T1000 (cell line): Measurements from ENCODE around the gene TOMM6.
"Not testable (repeated sequence)": the region's sequence is repeated elsewhere in the genome, so short reads cannot be mapped to it uniquely, and the experiment has no call there.

Experiments
- DNase-seq: peaks from one replicate; lab custom pipeline; 2025; ENCODE audit warnings: mixed read lengths; lab: John Stamatoyannopoulos, UW

Gene TOMM6

DNA sequence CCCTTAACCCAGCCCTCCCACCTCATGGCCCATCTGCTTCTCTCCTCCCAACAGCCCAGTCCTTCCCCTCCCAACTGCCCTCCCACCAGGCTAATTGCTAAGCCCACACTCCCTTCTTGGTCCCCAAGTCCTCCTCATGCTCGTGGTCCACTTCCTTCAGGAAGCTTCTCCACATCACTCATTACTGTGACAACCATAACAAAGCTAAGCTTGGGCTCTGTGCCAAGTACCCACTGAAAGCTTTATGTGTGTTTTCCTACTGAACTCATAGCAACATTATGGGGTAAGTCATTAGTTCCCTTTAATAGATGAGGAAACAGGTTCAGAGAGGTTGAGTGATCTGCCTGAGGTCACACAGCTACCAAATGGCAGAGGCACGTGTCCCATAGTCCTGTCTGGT lies 24.0 kb upstream of the TOMM6 start:
- DNase-seq = no peak

DNA sequence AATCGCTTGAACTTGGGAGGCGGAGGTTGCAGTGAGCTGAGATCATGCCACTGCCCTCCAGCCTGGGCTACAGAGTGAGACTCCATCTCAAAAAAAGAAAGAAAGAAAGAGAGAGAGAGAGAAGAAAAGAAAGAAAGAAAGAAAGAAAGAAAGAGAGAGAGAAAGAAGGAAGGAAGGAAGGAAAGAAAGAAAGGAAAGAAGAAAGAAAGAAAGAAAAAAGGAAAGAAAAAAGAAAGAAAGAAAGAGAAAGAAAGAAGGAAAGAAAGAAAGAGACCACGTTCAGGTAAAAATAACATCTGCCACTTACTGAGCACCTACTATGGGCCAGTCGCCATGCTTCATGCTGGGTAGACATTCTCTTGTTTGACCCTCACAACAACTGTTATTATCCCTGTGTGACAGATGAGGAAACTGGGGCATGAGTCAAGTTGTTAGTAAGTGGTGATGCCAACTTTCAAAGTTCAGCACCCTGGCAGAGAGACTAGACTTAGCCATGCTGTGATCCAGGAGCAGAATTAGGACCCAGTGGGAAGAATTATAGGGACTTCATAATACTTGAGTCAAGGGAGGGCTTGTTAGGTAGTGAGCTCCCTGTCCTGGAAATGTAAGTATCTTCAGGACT lies 21.3 kb upstream of the TOMM6 start:
- not testable (repeated sequence) for DNase-seq

DNA sequence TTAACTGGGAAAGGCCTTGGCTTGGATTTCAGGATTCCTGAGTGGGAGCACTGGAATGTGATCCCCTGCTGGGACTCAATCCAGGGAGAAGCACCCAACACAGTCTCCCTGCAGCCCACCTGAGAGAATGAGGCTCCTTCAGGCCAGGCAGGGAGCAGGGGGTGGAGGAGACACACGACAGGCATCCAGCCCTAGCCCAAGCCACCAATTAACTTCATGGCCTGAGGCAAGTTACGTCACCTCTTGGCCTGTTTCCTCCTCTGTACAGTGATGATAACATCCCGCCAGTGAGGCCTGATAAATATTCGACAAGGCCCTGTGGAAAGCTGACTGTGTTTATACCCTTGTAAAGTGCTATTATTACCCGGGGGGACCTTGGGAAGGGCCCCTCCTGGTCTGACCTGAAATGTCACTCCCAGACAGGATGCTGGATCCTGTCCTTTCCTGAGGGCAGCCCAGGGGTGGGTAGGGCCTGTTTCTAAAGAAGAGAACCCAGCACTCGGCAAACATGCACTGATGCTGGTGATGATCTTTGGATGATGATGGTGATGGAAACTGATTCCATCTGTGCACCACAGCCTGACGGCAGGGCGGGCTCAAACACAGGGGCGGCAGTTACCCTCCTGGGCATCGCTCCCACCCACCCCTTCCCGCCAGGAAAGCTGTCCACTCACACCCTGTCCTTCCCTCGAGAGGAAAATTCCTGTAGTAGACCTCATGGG lies 20.2 kb upstream of the TOMM6 start:
- peak; percentile 88 for DNase-seq

DNA sequence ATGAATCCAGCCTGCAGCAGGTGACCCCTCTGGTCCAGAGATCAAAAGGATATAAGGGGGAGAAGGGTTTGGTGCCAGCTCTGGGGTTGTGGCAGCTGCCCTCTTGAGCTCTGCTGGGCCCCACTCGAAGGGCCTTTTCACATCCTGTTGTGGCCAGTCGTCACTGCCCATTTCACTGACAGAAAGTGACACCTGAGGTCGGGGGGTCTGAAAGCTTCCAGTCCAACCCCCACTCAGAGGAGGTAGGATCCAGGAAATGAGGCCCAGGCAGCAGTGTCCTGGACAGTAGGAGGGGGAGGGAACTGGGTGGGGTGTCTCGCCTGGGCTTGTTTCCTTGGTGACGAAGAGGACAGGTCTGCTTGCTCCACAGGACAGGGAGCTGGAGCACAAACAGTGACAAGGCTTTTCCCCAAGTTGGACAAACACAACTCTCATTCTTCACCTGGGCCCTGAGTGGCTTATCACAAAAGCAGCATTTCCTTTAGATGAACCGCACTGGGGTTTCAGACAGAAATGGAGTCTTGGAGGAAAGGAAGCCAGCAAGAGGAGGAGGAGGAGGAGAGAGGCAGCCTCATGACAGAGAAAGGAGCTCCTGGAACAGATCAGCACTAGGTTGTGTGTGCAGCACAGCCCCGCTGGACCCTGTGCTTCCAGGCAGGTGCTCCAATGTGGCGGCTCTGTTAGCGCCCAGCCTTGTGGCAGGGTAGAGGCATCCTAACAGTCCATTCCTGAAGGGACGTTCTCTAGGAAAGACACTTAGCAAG lies 18.8 kb upstream of the TOMM6 start:
- DNase-seq = no peak

DNA sequence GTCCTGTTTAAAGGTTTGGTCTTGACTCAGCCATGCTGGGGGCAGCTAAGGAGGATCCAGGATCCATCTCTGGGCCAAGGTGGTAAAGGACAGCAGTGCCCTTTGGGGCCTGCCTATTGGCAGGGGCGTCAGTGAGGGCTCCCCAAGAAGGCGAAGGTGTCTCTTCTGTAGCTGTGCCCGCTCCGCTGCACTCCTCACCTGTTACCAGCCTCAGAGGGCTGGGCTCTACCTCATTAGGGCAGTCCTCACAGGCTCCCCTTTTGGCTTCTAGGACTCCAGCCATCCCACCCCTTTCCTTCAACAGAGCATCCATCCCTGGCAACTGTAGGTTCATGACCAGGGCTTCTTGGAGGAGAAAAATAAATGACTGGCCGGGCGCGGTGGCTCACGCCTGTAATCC lies 18.1 kb upstream of the TOMM6 start:
- no peak for DNase-seq

DNA sequence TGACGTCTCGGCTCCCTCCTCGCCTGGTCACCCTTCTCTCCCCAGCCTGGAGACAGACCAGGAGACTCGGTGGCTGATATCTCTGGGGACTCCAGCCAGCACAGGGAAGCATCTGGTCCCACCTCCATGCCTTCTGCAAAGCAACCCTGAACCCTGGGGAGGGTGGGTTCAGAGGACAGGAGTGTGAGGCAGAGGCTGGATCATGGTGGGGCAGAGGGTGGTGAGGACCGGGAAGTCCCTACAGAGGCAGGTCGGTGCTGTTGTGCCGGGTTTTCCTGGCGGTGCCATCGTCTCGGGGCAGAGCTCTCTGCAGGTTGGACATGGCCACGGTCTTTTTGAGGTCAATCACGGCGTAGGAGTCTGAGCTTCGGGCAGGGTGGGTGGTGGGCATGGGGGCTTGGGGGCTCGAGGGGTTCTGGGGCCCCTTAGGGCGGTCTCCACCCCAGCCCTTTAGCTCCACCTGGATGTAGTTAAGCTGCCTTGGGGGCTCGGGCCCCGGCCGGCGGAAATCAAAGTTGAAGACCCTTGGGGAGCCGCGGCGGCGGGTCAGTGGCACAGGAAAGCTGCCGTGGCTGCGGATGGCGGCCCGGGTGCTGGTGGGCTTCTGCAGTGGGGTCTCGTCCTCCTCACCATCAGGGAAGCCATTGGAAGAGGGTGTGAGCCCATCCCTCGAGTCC lies 17.0 kb upstream of the TOMM6 start:
- no peak for DNase-seq

DNA sequence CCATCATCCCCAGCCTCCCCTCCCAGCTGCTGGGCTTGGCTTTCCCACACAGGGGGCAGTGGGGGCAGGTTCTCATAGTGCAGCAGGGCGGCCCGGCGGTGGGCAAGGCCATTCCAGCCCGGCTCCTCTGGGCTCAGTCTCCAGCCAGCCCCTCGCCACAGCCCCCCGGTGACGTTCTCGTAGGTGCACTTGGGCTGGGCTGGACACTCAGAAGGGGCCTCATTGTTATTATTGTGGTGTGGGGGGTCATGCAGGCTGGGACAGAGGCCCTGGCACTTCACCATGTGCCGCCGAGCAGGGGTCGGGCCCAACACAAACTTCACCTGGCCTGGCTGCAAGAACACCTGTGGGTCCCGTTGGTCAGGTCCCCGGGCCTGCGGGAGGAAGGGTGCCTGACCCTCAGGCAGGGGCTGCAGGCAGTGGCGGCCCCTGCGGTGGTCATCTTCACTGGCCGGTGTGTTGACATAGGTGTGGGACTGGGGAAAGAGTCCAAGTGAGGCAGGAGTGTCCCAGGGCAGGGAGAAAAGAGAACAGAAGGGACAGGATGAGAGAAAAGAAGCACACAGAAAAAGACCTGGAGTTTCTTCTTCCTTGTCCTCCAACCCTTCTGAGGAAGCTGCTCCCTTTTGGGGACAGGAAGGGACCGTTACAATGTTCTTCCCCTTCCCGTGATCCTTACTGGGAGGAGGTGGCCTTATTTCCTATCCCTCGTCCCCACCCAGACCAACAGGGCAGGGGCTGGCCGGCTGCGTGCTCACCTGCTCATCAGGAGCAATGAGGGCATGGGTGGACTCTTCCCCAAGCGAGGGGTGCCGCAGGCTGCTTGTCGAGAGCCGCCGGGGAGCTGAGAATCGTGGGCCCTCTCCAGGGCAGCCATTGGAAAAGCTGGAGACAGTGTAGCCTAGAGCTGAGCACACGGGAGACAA lies 16.2 kb upstream of the TOMM6 start:
- no peak for DNase-seq

DNA sequence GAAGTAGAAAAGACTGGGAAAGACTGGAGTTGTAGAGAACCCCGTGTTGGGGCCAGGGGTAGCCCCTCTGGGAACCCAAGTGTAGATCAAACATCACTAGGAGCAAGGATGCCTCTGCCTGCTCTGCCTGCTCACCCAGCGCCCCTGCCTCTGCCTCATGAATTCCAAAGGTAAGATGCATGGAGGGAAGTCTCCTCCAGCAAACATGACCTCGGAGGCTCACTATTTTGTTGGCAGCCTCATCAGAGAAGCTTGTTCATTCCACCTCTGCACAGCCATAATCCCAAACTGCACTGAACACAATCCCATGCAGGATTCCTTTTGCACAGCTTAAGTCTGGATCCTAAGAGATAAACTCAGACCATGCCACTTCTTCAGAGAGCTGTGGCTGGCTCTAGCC lies 12.7 kb upstream of the TOMM6 start:
- DNase-seq = no peak

DNA sequence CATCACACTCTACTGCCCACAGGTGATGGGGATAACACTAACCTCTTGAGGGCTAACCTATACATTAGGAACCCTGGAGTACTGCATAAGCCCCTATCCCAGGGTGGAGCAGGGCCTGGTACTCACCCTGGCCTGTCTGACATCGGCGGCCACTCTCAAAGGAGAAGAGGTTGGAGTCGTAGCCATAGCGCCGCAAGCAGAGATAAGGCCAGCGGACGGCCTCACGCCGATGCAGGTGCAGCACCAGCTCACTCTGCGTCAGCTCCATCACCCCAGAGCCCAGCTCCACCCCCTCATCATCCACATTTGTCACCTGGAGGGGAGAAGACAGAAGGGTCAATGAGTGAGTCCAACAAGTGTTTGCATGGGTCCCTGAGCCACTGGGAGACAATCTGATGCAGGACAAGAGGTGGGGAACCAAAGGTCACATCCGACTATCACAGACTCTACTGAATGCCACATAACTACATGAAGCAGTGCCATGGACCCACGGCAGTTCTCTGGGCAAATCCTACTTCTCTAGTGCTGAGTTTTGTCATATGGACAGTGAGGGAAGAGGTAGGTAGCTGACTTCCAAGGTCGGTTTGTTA lies 12.1 kb upstream of the TOMM6 start:
- no peak for DNase-seq

DNA sequence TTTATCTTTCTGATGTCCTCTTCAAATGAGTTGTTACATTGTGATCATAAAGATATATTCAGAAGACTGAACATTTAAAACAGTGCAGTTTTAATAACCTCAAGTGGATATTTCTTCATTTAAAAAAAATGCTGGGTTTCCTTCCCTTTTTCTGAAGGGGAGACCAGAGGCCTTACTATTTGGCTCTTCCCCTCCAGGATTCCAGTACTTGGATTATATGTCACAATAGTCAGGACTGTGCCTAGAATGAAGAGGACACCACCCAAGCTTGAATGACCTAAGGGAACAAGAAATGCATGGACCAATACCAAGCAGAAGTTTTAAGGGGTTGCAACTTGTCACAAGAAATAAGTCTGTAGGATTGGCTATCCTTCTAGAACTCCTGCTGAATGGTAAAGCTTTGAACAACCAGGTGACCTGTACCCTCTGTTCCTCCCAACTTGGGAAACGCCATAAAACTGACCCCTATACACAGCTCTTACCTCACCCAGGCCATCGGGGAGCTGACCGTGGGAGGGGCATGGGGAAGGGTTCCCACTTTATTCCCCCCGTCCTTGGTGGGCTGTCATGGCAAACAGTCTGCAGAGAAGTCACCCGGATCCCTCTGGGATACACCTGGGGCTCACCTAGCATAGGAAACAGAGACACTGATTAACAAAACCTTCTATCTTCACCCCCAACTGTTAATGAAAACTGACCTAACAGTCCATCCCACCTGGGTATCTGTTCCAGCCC lies 9.8 kb upstream of the TOMM6 start:
- DNase-seq = no peak

DNA sequence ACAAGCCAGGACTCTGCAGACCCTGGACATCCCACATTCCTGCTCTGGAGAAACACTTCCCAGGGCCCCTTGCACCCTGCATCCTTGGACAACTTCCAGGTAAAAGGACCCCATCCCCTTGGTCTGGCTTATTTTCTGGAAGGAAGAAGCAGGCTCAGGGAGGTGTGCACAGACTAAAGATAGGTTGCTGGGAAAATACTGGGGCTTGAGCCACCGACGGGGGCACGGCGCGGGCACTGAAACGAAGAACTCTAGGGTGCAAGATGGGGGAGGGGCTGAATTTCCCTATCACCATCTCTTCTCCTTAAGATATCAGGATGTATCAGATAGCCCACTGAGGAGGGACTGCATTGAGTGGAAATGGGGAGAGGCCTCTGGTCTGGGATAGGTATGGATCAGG lies 8.6 kb upstream of the TOMM6 start:
- no peak for DNase-seq

DNA sequence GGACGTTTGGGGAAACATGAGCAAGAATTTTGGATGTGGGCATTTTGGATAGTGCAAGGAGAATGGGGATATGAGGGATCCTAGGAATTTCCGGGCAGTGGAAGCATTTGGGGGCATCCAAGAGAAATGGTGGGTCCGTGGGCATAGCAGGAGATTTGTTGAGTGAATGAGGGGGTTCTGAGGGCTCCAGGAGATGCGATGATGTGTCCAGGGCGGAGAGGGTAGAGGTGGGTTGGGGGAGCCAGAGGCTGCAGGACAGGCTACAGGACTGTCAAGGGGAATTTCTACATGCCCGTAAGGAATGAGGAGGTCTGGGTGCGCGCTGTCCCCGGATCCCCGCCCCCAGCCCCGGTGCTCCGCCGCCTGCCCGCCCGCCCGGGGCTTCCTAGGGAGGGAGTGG lies 8.2 kb upstream of the TOMM6 start:
- no peak for DNase-seq

DNA sequence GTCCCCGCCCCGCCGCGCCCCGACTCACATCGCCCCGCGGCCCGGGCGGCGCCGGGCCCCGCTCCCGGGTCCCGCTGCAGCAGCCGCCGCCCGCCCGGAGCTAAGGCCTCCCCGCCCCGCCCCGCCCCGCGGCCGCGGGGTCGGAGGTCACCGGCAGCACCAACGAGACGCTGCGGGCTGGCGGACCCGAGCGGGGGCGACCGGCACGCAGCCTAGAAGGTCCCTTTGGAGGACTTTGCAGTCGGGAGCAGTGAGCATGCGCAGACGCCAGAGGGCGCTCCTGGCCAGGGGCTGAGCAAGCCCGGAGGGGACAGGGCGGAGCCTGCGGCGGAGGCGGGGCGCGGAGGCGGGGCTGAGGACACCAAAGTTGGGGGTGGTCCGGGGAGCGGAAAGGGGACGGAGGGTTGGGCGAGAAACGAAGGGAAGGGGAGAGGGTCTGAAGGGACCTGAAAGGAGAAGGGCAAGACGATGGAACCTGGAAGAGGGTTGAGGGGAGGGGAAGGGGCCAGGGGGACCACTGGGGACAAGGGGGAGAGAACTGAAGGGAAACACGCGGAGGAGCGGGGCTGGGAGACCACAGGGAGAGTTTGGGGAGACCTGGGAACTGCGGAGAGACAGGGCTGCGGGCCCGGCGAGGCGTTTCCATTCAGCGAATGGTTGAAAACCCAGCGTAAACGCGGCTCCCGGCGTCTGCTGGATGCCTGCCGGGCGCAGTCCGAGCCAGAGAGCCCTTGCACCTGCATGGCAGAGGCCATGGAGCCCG lies 7.5 kb upstream of the TOMM6 start, which contains the start of gene FRS3:
FRS3 (minus strand) TSS at position 113 of the 763 bp plus-strand sequence. CDS start 2,913 bp downstream, outside the sequence.
- peak; percentile 89 for DNase-seq

DNA sequence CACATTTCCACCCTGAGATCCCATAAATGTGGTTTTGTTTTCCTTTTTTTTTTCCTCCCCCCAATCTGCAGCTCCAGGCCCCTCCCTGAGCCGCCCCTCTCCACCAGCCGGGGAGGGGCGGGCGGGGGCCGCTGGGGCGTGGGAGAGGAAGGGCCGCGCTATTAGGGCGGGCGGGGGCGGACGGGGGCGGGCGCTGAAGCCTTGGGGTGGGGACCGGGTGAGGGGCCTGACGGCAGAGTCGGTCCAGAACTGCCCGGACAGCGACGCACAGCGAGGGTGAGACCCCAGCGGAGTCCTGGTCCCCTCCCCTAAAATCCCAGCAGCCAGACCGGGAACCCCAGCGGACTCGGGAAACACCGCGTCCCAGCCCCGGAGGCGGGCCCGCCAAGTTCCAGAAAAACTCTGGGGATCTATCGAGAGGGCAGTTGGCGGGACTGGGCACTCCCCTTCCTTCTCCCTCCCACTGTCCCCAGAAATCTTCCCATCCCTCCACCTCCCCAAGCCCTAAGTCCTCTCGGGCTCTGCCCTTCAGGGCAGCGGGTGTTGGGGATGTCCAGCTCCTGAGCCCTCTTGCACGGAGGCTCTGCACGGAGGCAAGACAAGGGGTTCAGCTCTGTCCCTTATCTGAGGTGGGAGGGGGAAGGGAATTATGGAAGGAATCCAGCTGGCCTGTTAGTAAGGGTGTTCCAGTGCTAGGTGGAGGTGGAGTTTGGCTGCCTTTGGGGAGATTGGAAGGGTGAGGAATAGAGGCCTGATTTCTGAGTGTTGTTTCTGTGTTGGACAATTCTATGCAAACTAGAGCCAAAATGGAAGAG lies 6.7 kb upstream of the TOMM6 start, which contains the start of gene PRICKLE4:
PRICKLE4 (plus strand) TSS at position 232 of the 815 bp plus-strand sequence. CDS start 2,692 bp downstream, outside the sequence.
- DNase-seq = no peak

DNA sequence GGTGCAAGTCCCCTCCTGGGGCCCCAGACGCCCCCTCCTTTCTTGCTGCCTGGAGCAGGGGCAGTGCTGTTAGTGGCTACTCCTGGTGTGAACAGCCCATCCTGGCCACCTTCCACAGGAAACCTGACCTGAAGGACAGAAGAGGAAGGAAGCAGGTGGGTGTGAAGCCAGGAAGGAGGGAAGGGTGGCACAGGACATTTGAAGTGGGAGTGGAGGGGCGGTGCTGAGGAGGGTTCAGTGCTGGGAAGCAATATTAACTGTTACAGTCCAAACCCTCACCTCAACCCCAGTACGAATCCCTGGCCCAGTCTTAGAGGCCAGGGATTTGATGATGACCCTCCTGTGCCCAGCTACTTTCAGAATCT lies 6.1 kb upstream of the TOMM6 start:
- no peak for DNase-seq

DNA sequence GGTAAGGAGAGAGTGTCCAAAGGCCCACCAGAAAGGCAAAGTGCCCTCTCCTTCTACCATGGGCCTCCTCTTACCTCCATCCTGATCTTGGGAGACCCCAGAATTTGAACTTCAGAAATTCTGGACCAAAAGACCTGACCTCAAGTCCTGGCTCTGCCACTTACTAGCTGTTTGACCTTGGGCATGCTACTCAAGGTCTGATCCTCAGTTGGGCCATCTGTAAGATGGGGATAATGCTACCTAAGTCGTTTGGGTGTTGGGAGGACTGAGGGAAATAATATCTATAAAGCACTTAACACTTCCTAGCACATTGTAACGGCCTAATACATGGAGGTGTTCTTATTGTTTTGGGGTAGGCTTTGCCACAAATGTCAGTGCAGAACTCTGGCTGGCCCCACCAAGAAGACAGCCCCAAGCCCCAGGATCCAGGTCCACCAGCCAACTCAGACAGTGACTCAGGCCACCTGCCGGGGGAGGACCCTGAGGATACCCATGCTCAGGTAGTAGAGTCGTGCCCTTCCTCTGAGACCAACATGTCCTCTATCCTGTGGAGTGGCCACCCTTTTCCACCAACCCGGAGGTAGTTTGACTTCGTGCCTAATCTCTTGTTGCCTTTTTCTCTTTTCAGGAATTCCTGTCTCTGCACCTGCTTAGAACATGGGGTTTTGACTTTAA lies 4.3 kb upstream of the TOMM6 start:
- no peak for DNase-seq

DNA sequence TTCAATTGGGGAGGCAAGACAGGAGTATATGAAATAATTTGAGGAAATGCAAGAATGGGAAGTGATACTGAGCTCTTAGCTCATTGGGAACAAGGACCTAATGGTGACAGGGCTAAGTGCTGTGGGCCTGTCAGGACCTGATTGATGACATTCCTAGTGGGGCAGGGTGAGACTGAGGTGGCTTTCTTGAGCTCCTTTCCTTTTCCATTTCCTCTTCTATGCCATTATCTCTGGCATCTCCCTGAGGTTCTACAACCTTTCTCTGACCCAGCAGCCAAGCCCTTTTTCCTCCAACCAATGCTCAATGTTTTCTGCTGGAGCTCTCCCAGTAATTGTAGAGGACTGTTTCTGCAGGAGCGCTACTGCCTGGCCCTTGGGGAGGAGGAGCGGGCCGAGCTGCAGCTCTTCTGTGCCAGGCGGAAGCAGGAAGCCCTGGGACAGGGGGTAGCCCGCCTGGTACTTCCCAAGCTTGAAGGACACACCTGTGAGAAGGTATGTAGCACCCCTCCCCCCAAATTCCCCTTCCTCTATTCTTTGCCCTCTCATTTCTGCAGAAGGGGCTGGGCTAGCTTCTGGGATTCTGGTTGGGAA lies 2.8 kb upstream of the TOMM6 start:
- no peak for DNase-seq

DNA sequence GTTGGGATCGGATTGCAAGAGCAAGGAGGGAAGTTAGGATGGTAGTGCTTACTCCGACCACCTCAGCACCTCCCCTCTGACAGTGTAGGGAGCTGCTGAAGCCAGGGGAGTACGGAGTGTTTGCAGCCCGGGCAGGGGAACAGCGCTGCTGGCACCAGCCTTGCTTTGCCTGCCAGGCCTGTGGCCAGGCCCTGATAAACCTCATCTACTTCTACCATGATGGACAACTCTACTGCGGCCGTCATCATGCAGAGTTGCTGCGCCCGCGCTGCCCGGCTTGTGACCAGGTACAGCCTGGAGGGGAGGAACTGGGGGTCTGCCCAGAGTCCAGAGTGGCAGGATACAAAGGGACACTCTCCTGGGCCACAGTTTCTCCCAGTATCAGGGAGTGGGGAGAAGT lies 2.2 kb upstream of the TOMM6 start:
- DNase-seq = no peak
